OCI-LY1 (cell line): ENCODE data around the gene DNAJC7.

Source experiments
- EZH2 ChIP-seq: fragments of 200-600 bp; sonication (generic), shearing (Covaris generic); IDR thresholded peaks from 2 replicates; pipeline ENCODE4 v1.8.0; 2017; ENCODE audit warnings: borderline replicate concordance, mixed run types, mild to moderate bottlenecking, antibody characterized with exemption, low read length, moderate library complexity, mixed read lengths
- TF ChIP-seq, protein P1 (sequence below): fragments of 200-600 bp; sonication (generic), shearing (Covaris generic); IDR thresholded peaks from 2 replicates; pipeline ENCODE4 v1.5.1; 2017; ENCODE audit warnings: mild to moderate bottlenecking, antibody characterized with exemption, low read length, moderate library complexity, mixed read lengths

DNA sequence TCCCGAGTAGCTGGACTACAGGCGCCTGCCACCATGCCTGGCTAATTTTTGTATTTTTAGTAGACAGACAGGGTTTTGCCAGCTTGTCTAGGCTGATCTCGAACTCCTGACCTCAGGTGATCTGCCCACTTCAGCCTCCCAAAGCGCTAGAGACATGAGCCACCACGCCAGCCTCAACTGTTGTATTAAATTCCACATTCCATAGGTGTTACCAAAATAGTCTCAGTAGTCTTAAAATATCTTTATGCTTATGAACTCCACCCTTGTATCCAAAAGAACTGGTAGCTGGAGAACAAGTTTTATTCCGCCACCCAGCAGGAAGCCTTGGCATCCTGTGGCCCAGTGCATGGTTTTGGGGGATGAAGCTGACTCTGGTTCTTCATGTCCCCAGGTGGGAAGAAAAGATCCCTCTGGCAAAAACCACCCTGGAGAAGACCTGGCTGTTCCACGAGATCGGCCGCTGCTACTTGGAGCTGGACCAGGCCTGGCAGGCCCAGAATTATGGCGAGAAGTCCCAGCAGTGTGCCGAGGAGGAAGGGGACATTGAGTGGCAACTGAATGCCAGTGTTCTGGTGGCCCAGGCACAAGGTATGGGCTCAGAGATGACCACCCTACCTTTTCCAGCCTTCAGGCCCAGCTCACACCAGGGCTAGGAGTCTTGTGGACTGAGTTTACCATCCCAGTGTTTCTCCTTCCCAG is 68.3 kb downstream of the DNAJC7 start:
- TF ChIP-seq, protein P1, sequence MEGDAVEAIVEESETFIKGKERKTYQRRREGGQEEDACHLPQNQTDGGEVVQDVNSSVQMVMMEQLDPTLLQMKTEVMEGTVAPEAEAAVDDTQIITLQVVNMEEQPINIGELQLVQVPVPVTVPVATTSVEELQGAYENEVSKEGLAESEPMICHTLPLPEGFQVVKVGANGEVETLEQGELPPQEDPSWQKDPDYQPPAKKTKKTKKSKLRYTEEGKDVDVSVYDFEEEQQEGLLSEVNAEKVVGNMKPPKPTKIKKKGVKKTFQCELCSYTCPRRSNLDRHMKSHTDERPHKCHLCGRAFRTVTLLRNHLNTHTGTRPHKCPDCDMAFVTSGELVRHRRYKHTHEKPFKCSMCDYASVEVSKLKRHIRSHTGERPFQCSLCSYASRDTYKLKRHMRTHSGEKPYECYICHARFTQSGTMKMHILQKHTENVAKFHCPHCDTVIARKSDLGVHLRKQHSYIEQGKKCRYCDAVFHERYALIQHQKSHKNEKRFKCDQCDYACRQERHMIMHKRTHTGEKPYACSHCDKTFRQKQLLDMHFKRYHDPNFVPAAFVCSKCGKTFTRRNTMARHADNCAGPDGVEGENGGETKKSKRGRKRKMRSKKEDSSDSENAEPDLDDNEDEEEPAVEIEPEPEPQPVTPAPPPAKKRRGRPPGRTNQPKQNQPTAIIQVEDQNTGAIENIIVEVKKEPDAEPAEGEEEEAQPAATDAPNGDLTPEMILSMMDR = no peak
- no peak for TF ChIP-seq EZH2
